ENCODE data around the gene RTL5. TPM values are rescaled to one million over a fixed set of nuclear protein-coding genes. Genes with fewer than 3 reads are reported as not detected.

Gene RTL5
- total RNA-seq, 1 experiment from 2014 or later = 2.5 TPM

DNA sequence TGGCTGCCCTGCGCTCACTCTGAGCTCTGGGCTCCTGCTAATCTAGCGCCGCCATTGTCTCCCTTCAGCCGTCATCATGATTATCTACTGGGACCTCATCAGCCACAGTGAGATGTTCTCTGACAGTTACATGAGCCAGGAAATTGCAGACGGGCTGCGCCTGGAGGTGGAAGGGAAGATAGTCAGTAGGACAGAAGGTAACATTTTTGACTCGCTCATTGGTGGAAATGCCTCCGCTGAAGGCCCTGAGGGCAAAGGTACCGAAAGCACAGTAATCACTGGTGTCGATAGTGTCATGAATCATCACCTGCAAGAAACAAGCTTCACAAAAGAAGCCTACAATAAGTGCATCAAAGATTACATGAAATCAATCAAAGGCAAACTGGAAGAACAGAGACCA lies 28.1 kb upstream of the RTL5 start:
- Histone ChIP-seq H3K27ac (ENCODE audit: low read depth, low read length) (no peak overlapping the region), H2AFZ (ENCODE audit: low read depth, low read length, poor library complexity, severe bottlenecking) (no peak overlapping the region), H4K20me1 (ENCODE audit: insufficient read depth) (no peaks in the 10 kb centered on the region), H3K4me2 (ENCODE audit: low read length) (no peak overlapping the region), H3K79me2 (ENCODE audit: insufficient read depth, low read length) (no peaks in the 10 kb centered on the region), H3K4me3 (replicated peaks in 1 of 2; ENCODE audit: low read depth in 1 of 2, low read length in 2 of 2) (no peak overlapping the region), H3K9ac (ENCODE audit: low read length) (no peak overlapping the region), H3K9me2 (ENCODE audit: insufficient read depth) (no peaks in the 10 kb centered on the region), H3K36me3 (ENCODE audit: control insufficient read depth in 1 of 2, insufficient read depth in 2 of 2, low read length in 2 of 2) (no peaks in the 10 kb centered on the region), H3K9me3 (ENCODE audit: control insufficient read depth in 1 of 2, insufficient read depth in 1 of 2, low read depth in 1 of 2, low read length in 2 of 2) (no peaks in the 10 kb centered on the region), H3K27me3 (ENCODE audit: insufficient read depth, low read length) (no peaks in the 10 kb centered on the region), H3K4me1 (ENCODE audit: control insufficient read depth in 1 of 2, insufficient read depth in 2 of 2, low read length in 2 of 2) (no peaks in the 10 kb centered on the region)
- no TSS peak for BruUV-seq (replicated peaks)
- ChIA-PET RAD21 (ENCODE audit: low non-redundant PET in 1 of 2, low total read pairs in 2 of 2, uncharacterized antibody in 2 of 2, unreplicated experiment in 2 of 2) (no interaction called here), POLR2A (no interaction called here), CTCF (no interaction called here)
- ATAC-seq (no peak), DNase-seq (ENCODE audit: low read depth, low spot score) (no peak)
- intact Hi-C loops (cut with micrococcal nuclease) = no loop called here
- TF ChIP-seq, protein P1, sequence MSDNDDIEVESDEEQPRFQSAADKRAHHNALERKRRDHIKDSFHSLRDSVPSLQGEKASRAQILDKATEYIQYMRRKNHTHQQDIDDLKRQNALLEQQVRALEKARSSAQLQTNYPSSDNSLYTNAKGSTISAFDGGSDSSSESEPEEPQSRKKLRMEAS (IDR thresholded peaks at IDR 0.05) = no peak
- TF ChIP-seq, protein P2, sequence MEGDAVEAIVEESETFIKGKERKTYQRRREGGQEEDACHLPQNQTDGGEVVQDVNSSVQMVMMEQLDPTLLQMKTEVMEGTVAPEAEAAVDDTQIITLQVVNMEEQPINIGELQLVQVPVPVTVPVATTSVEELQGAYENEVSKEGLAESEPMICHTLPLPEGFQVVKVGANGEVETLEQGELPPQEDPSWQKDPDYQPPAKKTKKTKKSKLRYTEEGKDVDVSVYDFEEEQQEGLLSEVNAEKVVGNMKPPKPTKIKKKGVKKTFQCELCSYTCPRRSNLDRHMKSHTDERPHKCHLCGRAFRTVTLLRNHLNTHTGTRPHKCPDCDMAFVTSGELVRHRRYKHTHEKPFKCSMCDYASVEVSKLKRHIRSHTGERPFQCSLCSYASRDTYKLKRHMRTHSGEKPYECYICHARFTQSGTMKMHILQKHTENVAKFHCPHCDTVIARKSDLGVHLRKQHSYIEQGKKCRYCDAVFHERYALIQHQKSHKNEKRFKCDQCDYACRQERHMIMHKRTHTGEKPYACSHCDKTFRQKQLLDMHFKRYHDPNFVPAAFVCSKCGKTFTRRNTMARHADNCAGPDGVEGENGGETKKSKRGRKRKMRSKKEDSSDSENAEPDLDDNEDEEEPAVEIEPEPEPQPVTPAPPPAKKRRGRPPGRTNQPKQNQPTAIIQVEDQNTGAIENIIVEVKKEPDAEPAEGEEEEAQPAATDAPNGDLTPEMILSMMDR (IDR thresholded peaks at IDR 0.05 in 2 of 3, conservative IDR thresholded peaks at IDR 0.05 in 1 of 3; ENCODE audit: borderline replicate concordance in 1 of 3, insufficient read depth in 1 of 3, low read depth in 2 of 3, low read length in 2 of 3) = no peak
- no peak for TF ChIP-seq SRF (IDR thresholded peaks at IDR 0.05; ENCODE audit: low read depth)
- no peak for TF ChIP-seq SIN3A (IDR thresholded peaks at IDR 0.05; ENCODE audit: low read depth)
- TF ChIP-seq CBX3 (IDR thresholded peaks at IDR 0.05; ENCODE audit: low read depth) = no peak
- no peak for TF ChIP-seq TCF7L2 (IDR thresholded peaks at IDR 0.05; ENCODE audit: borderline replicate concordance, extremely low read depth, insufficient read depth, insufficient read length)
- TF ChIP-seq JUND (IDR thresholded peaks at IDR 0.05) = no peak

DNA sequence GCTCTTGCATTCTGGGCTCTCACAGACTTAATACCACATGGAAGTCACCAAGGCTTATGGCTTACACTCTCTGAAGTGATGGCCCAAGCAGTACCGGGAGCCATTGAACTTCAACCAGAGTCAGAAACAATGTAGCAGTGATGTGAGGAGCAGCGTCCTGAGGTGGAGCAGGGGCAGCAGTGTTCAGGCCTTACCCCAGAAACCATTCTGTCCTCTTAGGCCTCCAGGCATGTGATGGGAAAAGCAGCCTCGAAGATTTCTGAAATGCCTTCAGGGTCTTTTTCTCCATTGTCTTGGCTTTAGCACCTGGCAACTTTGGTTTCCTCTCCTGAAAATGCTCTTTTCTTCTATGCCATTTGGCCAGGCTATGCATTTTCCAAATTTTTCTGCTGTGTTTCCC lies 27.1 kb upstream of the RTL5 start:
- Histone ChIP-seq H2AFZ (ENCODE audit: low read depth, low read length, poor library complexity, severe bottlenecking) (no peak overlapping the region), H3K4me3 (replicated peaks in 1 of 2; ENCODE audit: low read depth in 1 of 2, low read length in 2 of 2) (no peak overlapping the region), H3K9me2 (ENCODE audit: insufficient read depth) (no peaks in the 10 kb centered on the region), H4K20me1 (ENCODE audit: insufficient read depth) (no peaks in the 10 kb centered on the region), H3K9ac (ENCODE audit: low read length) (no peak overlapping the region), H3K4me1 (ENCODE audit: control insufficient read depth in 1 of 2, insufficient read depth in 2 of 2, low read length in 2 of 2) (no peaks in the 10 kb centered on the region), H3K27ac (ENCODE audit: low read depth, low read length) (no peak overlapping the region), H3K27me3 (ENCODE audit: insufficient read depth, low read length) (no peaks in the 10 kb centered on the region), H3K9me3 (ENCODE audit: control insufficient read depth in 1 of 2, insufficient read depth in 1 of 2, low read depth in 1 of 2, low read length in 2 of 2) (no peaks in the 10 kb centered on the region), H3K4me2 (ENCODE audit: low read length) (no peak overlapping the region), H3K79me2 (ENCODE audit: insufficient read depth, low read length) (no peaks in the 10 kb centered on the region), H3K36me3 (ENCODE audit: control insufficient read depth in 1 of 2, insufficient read depth in 2 of 2, low read length in 2 of 2) (no peaks in the 10 kb centered on the region)
- ATAC-seq (no peak), DNase-seq (ENCODE audit: low read depth, low spot score) (no peak)
- ChIA-PET POLR2A (no interaction called here), RAD21 (ENCODE audit: low non-redundant PET in 1 of 2, low total read pairs in 2 of 2, uncharacterized antibody in 2 of 2, unreplicated experiment in 2 of 2) (no interaction called here), CTCF (no interaction called here)
- BruUV-seq (replicated peaks) = no TSS peak
- TF ChIP-seq EGR1 (IDR thresholded peaks at IDR 0.05; ENCODE audit: low read depth) = no peak
- no peak for TF ChIP-seq ZFX (IDR thresholded peaks at IDR 0.05)
- TF ChIP-seq SIN3A (IDR thresholded peaks at IDR 0.05; ENCODE audit: low read depth) = no peak
- no peak for TF ChIP-seq POLR2AphosphoS5 (IDR thresholded peaks at IDR 0.05; ENCODE audit: low read depth, low read length)
- TF ChIP-seq TCF7L2 (IDR thresholded peaks at IDR 0.05; ENCODE audit: borderline replicate concordance, extremely low read depth, insufficient read depth, insufficient read length) = no peak
- no peak for TF ChIP-seq CEBPB (IDR thresholded peaks at IDR 0.05; ENCODE audit: low read depth)
- no peak for TF ChIP-seq FOSL1 (IDR thresholded peaks at IDR 0.05; ENCODE audit: low read depth)
- TF ChIP-seq, protein P3, sequence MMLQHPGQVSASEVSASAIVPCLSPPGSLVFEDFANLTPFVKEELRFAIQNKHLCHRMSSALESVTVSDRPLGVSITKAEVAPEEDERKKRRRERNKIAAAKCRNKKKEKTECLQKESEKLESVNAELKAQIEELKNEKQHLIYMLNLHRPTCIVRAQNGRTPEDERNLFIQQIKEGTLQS (IDR thresholded peaks at IDR 0.05) = no peak
- intact Hi-C loops (cut with micrococcal nuclease) = no loop called here

Measured in HCT116 (cell line).